Activated T-helper 9 cell treated with anti-CD3 and anti-CD28 coated beads, Interleukin-2, amount 50 U/mL, for 16 hours (primary cell): Measurements from ENCODE around the gene SBDS.
"Not testable (repeated sequence)": the region's sequence is repeated elsewhere in the genome, so short reads cannot be mapped to it uniquely, and the experiment has no call there.

Experiments
- DNase-seq: peaks from one replicate; pipeline ENCODE4 v3.0.0-alpha.2; 2020; ENCODE audit warnings: low read depth

The SBDS gene

GRCh38 chr7:66995050-66995776 lies at the start of gene SBDS:
SBDS (minus strand) TSS chr7:66995586; CDS start chr7:66995417, 169 bp downstream.
- DNase-seq, result peak; percentile 84

- DNase-seq, result not testable (repeated sequence)
These were observed 48.2 kb upstream of the SBDS start for GRCh38 chr7:67043559-67043930.

- DNase-seq, result not testable (repeated sequence)
These were observed 47.6 kb upstream of the SBDS start for GRCh38 chr7:67042781-67043558.

DNA sequence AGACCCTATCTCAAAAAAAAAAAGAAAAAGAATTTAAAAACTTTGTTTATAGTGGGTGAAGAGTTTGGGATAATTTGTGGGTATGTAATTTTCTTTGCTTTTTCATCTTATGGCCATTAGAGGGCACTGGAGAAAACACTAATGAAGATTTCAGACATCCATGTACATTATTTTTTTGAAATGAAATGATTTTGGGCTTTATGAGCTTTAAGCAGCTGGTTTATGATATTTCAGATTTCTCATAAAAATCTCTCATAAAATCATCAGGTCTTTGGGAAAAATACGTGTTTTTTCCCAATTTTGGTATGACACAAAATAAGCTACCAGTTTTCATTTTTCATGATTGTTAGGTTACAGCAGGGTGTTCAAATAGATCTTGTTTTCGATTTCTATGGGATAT lies 45.4 kb upstream of the SBDS start:
- DNase-seq, result not testable (repeated sequence)

GRCh38 chr7:67036432-67037395 lies 41.3 kb upstream of the SBDS start:
- not testable (repeated sequence) for DNase-seq

DNA sequence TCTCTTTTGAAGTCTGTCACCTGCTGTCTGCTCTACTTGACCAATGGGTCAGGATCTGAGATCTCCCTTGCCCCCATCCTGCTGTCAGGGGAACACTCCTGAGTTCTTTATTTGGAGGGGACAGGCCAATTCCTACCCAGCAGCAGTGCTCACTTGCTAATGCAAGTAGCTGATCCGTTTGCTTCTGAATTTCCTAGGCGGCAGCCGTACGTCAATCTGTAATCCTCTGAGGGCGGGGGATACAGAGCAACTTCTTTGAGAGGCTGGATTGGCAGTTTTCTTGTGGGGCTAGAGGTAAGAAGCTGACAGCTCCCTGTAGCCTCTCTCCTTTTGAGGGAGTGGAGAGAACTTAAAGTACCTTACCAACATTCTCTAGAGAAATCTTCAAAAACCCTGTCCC lies 37.9 kb upstream of the SBDS start:
- no peak for DNase-seq

GRCh38 chr7:67031685-67032084 lies 36.3 kb upstream of the SBDS start:
- DNase-seq, result not testable (repeated sequence)

GRCh38 chr7:67025459-67025858 lies 30.1 kb upstream of the SBDS start:
- DNase-seq, result not testable (repeated sequence)

DNA sequence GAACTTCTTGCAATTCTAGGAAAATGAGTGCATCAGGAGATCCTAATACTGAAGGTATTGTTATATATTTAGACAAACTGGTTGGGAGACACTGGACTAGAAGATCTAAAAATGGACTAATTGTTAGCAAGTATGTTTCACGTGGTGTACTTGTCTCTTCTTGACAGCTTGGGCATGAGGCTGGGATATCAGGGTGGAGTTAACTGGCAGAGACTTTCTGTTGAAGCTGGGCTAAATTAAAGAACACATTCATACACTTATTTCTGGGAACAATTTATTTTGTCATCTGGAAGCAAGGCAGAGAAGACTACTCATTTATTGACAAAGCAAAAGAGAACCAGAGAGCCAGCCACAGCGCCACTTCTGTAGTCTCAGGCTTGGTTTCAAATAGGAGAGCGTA lies 27.1 kb upstream of the SBDS start:
- DNase-seq, result no peak

DNA sequence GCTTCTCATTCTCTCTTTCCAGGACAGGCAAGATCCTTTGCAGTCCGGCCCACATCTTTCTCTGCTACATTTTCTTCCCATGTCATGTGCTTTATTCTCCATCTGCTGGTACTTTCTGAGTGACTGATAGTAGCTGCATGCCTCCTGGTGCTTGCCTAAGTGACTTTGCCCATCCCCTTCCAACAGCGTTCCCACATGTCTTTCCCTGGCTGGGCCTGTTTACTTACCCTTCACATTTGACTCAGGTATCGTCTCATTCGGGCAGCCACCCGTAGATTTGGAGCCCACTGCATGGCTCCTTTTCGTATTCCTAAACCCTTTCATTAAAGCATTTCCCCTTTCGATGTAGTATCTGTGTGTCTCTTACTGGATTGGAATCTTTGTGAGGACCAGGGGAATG lies 25.9 kb upstream of the SBDS start:
- no peak for DNase-seq

DNA sequence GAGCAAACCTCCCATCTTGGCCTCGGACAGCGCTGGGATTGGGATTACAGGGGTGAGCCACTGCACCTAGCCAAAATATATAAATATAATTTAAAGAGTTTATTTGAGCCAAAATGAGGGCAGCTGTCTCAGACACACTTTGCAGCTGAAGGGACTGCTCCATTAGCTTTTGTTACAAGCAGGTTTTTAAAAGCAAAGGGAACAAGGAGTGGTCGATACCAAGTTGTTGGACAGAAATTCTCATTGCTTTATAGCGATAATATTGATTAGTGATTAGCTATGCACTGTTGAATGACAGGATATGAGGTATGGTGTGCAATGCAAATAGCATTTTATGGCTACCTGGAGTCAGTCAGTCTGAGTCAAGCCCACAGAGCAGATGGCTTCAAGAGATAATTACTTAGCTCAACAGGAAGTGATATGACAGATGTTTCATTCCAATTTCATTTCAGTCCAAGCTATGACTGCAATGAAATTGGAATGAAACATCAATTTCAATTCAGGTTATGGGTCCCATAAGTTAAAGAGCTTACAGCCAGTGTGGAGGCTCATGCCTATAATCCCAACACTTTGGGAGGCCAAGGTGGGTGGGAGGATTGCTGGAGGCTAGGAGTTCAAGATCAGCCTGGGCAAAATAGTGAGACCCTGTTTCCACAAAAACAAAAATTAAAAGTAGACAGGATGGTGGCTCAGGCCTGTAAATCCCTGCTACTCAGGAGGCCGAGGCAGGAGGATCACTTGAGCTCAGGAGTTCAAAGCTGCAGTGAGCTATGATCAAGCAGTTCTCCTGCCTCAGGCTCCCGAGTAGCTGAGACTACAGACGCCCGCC lies 24.4 kb upstream of the SBDS start:
- DNase-seq, result no peak

GRCh38 chr7:67018940-67019339 lies 23.6 kb upstream of the SBDS start:
- DNase-seq, result no peak

DNA sequence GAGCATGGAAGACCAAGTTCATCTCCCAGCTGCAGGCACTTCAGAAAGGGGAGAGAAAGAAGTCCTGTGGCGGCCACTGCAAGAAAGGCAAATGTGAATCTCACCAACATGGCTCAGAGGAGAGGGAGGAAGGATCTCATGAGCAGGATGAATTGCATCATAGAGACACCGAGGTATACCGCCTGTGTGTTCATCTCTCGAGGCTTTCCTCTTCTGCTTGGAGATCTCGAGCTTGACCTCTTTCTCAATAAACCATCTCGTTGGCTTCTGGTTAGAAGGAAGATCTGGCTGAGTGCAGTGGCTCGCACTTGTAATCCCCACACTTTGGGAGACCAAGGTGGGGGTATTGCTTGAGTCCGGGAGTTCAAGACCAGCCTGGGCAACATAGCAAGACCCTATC lies 22.6 kb upstream of the SBDS start:
- not testable (repeated sequence) for DNase-seq

DNA sequence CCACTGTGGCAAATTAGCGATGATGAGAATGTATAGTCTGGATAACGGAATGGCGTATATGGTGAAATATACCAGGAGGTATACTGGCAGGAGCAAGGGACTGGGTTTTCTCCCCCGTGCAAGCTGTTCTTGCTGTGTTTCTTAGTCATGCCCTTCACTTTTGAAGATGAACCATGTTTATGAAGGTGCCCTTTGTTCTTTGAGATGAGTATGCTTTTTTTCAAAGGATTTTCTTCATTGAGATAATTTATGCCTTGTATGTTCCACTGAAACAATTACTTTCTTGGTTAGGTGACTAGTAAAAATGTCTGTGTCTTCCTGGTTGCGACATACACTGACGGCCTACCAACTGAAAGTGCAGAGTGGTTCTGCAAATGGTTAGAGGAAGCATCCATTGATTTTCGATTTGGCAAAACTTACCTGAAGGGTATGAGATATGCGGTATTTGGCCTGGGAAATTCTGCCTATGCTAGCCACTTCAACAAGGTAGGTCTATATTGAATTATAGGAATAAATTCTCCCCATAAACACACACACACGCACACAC lies 18.8 kb upstream of the SBDS start:
- DNase-seq, result not testable (repeated sequence)

GRCh38 chr7:67009677-67010076 lies 14.3 kb upstream of the SBDS start:
- not testable (repeated sequence) for DNase-seq

DNA sequence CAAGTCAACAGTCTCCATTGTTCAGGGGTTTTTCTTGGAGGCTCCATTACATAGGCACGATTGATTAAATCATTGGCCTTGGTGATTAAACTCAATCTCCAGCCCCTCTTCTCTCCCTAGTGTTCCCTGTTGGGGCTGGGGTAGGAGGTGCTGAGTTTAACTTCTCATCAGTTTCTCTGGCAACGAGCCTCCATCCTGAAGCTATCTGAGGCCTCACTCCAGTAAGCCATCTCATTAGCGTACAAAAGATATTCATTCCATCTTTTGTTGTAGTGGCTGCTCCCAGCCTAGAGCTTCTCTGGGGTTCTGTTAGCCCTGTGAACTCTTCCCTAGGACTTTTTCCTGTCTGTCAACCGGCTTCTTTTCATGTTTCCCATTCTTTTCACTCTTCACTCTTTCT lies 12.9 kb upstream of the SBDS start:
- no peak for DNase-seq

DNA sequence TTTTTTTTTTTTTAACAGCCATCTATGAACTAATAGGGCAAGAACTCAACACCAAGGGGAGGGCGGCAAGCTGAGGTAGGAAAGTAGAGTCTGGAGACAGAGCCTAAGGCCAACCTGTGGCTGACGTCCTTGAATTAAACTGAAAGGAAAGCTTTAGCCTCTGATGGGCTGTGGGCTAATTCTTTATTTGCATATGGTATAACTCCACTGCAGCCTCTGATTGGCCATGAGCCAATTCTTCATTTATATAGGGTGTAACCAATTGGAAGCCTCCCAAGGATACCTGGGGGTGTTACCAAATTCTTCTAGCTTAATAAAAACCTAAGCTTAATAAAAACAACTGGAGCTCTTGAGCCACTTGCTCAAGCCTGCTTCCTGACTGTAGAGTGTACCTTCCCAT lies 11.6 kb upstream of the SBDS start:
- DNase-seq, result no peak

DNA sequence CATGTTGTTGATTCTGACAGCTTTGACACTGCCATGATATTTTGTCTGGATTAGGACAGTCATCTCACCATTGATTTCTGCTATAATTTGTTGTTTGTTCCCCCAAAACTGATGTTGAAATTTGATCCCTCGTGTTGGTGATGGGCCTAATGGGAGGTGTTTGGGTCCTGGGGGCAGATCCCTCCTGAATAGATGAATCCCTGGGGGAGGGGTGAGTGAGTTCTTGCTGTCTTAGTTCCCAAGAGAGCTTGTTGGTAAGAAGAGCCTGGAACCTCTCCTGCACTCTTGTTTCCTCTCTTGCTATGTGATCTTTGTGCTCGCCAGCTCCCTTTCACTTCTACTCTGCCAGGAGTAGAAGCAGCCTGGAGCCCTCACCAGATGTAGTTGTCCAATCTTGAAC lies 8.8 kb upstream of the SBDS start:
- DNase-seq, result not testable (repeated sequence)

DNA sequence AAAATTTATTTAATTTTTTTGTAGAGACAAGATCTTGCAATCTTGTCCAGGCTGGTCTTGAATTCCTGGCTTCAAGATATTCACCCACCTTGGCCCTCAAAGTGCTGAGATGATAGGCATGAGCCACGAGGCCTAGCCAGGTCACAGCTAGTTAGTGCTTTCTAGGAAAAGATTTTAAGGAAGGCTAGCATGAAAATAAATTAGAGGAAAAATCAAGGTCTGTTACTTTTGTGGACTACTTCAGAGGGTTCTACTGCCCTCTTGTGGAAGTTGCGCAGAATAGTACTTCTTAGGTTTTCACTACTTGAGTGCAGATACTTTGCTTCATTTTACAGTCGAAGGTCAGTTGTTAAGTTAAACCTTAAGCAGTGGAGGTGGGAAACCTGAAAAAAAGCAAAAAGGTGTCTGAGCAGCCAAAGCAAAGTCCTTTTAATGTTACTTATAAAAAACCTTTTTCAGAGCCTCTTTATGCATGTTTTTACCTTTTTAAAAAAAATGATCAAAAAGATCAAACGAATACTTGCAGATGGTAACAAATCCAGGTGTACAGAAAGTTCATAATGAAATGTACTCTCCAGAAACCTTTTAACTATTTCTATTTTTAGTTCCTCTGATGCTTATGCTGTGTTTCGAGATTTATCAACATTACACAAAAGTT lies 5.3 kb upstream of the SBDS start:
- not testable (repeated sequence) for DNase-seq

DNA sequence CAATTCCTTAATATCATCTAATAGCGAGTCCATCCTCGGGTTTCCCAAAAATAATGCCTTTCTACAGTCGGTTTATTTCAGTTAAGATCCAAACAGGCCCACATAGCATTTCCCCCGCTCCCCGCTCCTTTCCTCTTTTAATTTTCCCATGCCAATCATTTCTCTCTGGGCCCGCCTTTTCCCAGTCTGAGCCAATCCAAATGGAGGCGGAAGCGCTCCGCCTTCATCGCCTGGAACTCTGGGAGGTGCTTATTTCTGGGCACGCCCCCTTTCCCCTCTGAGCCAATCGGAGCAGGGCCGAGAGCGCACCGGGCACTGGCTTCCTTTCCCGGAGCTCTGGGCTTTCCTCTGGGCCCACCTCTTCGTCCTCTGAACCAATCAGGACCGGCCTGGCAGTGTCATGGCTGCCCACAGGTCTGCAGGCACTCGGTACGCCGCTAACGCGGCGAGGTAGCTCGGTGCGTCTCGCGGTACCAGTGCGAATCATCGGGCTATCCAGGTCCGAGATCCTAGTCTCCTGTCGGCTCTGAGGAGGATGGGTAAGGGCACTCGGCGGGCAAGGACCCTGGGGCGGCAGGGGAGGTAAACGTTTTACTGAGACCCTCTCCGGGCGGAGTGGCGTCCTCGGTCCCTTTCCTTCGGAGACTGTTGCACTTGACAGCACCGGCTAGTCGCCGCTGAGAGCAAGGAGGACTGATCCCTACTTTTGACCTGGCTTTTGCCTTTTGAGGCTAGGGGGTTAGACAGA lies 1.2 kb upstream of the SBDS start, which contains the start of gene TYW1:
TYW1 (plus strand) TSS at position 390 of the 748 bp plus-strand sequence; CDS start at position 536, 146 bp downstream.
- DNase-seq, result peak; percentile 96
